ENCODE results near the gene GPD1.

GRCh38 chr12:50103767-50104321, at the start of gene GPD1:
- TF ChIP-seq, protein P1, sequence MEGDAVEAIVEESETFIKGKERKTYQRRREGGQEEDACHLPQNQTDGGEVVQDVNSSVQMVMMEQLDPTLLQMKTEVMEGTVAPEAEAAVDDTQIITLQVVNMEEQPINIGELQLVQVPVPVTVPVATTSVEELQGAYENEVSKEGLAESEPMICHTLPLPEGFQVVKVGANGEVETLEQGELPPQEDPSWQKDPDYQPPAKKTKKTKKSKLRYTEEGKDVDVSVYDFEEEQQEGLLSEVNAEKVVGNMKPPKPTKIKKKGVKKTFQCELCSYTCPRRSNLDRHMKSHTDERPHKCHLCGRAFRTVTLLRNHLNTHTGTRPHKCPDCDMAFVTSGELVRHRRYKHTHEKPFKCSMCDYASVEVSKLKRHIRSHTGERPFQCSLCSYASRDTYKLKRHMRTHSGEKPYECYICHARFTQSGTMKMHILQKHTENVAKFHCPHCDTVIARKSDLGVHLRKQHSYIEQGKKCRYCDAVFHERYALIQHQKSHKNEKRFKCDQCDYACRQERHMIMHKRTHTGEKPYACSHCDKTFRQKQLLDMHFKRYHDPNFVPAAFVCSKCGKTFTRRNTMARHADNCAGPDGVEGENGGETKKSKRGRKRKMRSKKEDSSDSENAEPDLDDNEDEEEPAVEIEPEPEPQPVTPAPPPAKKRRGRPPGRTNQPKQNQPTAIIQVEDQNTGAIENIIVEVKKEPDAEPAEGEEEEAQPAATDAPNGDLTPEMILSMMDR (IDR thresholded peaks at IDR 0.05): no peak
- TF ChIP-seq POLR2A (IDR thresholded peaks at IDR 0.05): no peak
